Stimulated activated CD8-positive, alpha-beta memory T cell treated with anti-CD3 and anti-CD28 coated beads, Interleukin-12 subunit alpha, Interleukin-12 subunit beta, amount 100 ng/mL, for 24 hours (primary cell): Measurements from ENCODE around the gene KNDC1.
"Not testable (repeated sequence)": the region's sequence is repeated elsewhere in the genome, so short reads cannot be mapped to it uniquely, and the experiment has no call there.

Source experiments
- DNase-seq: peaks from one replicate; pipeline ENCODE4 v3.0.0-alpha.2; 2020; ENCODE audit errors: extremely low read depth

KNDC1 gene

GRCh38 chr10:133126431-133127290, 33.4 kb upstream of the KNDC1 start:
- DNase-seq: no peak

GRCh38 chr10:133127291-133128125, 32.5 kb upstream of the KNDC1 start:
- no peak for DNase-seq

- DNase-seq: no peak
These were observed 31.6 kb upstream of the KNDC1 start for GRCh38 chr10:133128126-133129070.

GRCh38 chr10:133129071-133129858, 30.8 kb upstream of the KNDC1 start:
- DNase-seq: no peak

GRCh38 chr10:133129859-133130495, 30.0 kb upstream of the KNDC1 start:
- DNase-seq: no peak

- DNase-seq: no peak
These were observed 29.4 kb upstream of the KNDC1 start for GRCh38 chr10:133130602-133131001.

GRCh38 chr10:133131053-133131452, 29.0 kb upstream of the KNDC1 start:
- no peak for DNase-seq

- no peak for DNase-seq
These were observed 28.1 kb upstream of the KNDC1 start for GRCh38 chr10:133131734-133132472.

- no peak for DNase-seq
These were observed 27.3 kb upstream of the KNDC1 start for GRCh38 chr10:133132473-133133291.

GRCh38 chr10:133133471-133134231, 26.4 kb upstream of the KNDC1 start:
- no peak for DNase-seq

- DNase-seq: no peak
These were observed 25.5 kb upstream of the KNDC1 start for GRCh38 chr10:133134411-133135115.

GRCh38 chr10:133135116-133135465, 24.9 kb upstream of the KNDC1 start:
- no peak for DNase-seq

GRCh38 chr10:133137486-133138145, 22.4 kb upstream of the KNDC1 start:
- DNase-seq: not testable (repeated sequence)

- DNase-seq: no peak
These were observed 20.4 kb upstream of the KNDC1 start for GRCh38 chr10:133139551-133140065.

GRCh38 chr10:133140417-133141143, 19.4 kb upstream of the KNDC1 start:
- no peak for DNase-seq
